ENCODE results near the gene MAGOH.

DNA sequence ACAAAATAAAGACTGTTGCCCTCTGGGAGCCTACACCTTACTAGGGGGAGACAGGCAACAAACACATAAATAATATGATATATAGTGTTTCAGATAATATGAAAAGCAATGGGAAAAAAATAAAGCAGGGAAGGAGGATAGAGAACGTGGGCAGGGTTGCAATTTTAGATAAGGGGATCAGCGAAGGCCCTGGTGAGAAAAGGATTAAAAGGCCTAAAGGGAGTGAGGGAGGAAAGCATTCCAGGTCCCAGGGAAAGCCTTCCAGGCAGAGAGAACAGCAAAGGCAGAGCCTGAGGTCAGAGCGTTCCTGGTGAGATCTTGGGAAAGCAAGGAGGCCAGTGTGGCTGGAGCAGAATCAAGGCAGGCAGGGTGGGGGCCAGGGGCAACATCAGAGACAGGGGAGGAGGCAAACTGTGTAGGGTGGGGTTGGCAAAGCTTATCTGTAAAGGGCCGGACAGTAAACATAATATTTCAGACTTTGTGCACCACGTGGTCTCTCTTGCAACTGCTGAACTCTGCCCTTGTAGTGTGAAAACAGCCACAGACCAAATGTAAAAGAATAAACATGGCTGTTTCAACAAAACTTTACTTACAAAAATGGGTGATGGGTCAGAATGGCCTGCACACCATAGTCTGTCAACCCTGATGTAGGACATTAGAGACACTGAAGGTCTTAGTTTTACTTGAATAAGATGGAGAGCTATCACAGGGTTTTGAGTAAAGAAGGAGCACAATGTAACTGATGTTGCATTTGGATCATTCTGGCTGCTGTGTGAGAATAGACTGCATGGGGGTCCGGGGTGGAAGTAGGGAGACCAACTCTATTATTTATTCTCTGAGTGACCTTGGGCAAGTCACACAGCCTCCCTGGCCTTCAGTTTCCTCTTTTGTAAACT, 55.0 kb downstream of the MAGOH start:
- TF ChIP-seq, protein P1, sequence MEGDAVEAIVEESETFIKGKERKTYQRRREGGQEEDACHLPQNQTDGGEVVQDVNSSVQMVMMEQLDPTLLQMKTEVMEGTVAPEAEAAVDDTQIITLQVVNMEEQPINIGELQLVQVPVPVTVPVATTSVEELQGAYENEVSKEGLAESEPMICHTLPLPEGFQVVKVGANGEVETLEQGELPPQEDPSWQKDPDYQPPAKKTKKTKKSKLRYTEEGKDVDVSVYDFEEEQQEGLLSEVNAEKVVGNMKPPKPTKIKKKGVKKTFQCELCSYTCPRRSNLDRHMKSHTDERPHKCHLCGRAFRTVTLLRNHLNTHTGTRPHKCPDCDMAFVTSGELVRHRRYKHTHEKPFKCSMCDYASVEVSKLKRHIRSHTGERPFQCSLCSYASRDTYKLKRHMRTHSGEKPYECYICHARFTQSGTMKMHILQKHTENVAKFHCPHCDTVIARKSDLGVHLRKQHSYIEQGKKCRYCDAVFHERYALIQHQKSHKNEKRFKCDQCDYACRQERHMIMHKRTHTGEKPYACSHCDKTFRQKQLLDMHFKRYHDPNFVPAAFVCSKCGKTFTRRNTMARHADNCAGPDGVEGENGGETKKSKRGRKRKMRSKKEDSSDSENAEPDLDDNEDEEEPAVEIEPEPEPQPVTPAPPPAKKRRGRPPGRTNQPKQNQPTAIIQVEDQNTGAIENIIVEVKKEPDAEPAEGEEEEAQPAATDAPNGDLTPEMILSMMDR (IDR thresholded peaks at IDR 0.05), result no peak
- TF ChIP-seq EZH2 (IDR thresholded peaks at IDR 0.05; ENCODE audit: borderline replicate concordance, insufficient read depth, low read depth, low read length, poor library complexity, severe bottlenecking), result no peak
